Inflammatory macrophage treated with lipopolysaccharide for 4 hours (primary cell): ENCODE data around the gene UGT1A7.

Experiments
- DNase-seq: peaks from one replicate; pipeline ENCODE4 v3.0.0-alpha.2; 2020

Gene UGT1A7

GRCh38 chr2:233801357-233802131, 119.8 kb downstream of the UGT1A7 start:
- DNase-seq = no peak

- DNase-seq = no peak
Observed at GRCh38 chr2:233802132-233802815, 120.6 kb downstream of the UGT1A7 start.

- DNase-seq = no peak
Observed at GRCh38 chr2:233803292-233803911, 121.7 kb downstream of the UGT1A7 start.

GRCh38 chr2:233803994-233804393, 122.3 kb downstream of the UGT1A7 start:
- no peak for DNase-seq

- no peak for DNase-seq
Observed at GRCh38 chr2:233807215-233807865, 125.6 kb downstream of the UGT1A7 start.

GRCh38 chr2:233807966-233808935, 126.5 kb downstream of the UGT1A7 start:
- no peak for DNase-seq

GRCh38 chr2:233810385-233810784, 128.7 kb downstream of the UGT1A7 start:
- no peak for DNase-seq

GRCh38 chr2:233811087-233811486, 129.4 kb downstream of the UGT1A7 start:
- no peak for DNase-seq

- no peak for DNase-seq
Observed at GRCh38 chr2:233811732-233812131, 130.0 kb downstream of the UGT1A7 start.

- DNase-seq = no peak
Observed at GRCh38 chr2:233813236-233814055, 131.7 kb downstream of the UGT1A7 start.

GRCh38 chr2:233814056-233814835, 132.5 kb downstream of the UGT1A7 start:
- DNase-seq = no peak

- DNase-seq = no peak
Observed at GRCh38 chr2:233815861-233816260, 134.2 kb downstream of the UGT1A7 start.

- no peak for DNase-seq
Observed at GRCh38 chr2:233816334-233816733, 134.6 kb downstream of the UGT1A7 start.

GRCh38 chr2:233816771-233817170, 135.1 kb downstream of the UGT1A7 start:
- no peak for DNase-seq

GRCh38 chr2:233817361-233817911, 135.7 kb downstream of the UGT1A7 start:
- no peak for DNase-seq

GRCh38 chr2:233817995-233818638, 136.4 kb downstream of the UGT1A7 start:
- no peak for DNase-seq

GRCh38 chr2:233818639-233819621, 137.2 kb downstream of the UGT1A7 start:
- no peak for DNase-seq
